ENCODE measurements around the gene TSLP. TPM values are rescaled to one million over a fixed set of nuclear protein-coding genes. Genes with fewer than 3 reads are reported as not detected.

The TSLP gene
- total and polyA plus RNA-seq, 7 donors, result 0.42 to 2.4 (median 0.95) TPM

GRCh38 chr5:111058064-111058463 lies 13.4 kb upstream of the TSLP start:
- ATAC-seq, result no peak
- Histone ChIP-seq H3K27me3 (ENCODE audit: insufficient read depth in 3 of 3, low read length in 2 of 3) (peaks cover 0 to 2% (median 2%) of the 10 kb centered on the region in 3 donors), H3K4me1 (no peaks in the 10 kb centered on the region), H3K27ac (no peak overlapping the region), H3K4me3 (no peak overlapping the region), H3K9me3 (peaks cover 12% of the 10 kb centered on the region), H3K36me3 (ENCODE audit: insufficient read depth in 1 of 2, low read depth in 1 of 2) (no peaks in the 10 kb centered on the region)
- TF ChIP-seq CTCF (IDR thresholded peaks at IDR 0.05), result no peak
- no peak for DNase-seq
- intact Hi-C loops (cut with DNase I), result no loop called here

- H3K4me1 ChIP-seq, result no peaks in the 10 kb centered on the region
- H3K27ac ChIP-seq, result no peak overlapping the region
- no peak for TF ChIP-seq CTCF (IDR thresholded peaks at IDR 0.05)
- H3K4me3 ChIP-seq, result no peak overlapping the region
- DNase-seq (no peak), ATAC-seq (no peak)
- intact Hi-C loops (cut with DNase I), result no loop called here
- H3K36me3 ChIP-seq (ENCODE audit: insufficient read depth in 1 of 2, low read depth in 1 of 2), result no peaks in the 10 kb centered on the region
- WGBS, 3 donors, result 83 to 86% (median 86%) methylated on average over 2 of the region's 2 CpGs
- peaks cover 12% of the 10 kb centered on the region for H3K9me3 ChIP-seq
- peaks cover 0 to 2% (median 2%) of the 10 kb centered on the region in 3 donors for H3K27me3 ChIP-seq (ENCODE audit: insufficient read depth in 3 of 3, low read length in 2 of 3)
Measured at GRCh38 chr5:111060169-111060568, 11.3 kb upstream of the TSLP start.

DNA sequence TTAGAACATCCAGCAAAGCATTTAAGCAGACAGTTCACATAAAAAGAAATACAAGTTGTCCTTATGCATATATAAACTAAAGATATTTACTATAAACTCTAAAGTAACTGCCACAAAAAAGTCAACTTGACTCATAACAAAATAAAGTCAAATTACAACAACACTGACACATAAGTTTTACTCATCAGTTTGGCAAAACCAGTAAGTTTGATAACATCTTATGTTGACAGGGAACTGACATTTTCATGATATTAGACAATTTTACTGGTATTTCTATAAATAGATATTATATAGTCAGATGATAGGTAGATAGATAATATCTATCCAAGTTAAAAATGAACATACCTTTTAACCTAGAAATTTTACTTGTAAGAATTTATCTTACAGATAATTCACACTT lies 9.9 kb upstream of the TSLP start:
- ATAC-seq (no peak), DNase-seq (no peak)
- TF ChIP-seq CTCF (IDR thresholded peaks at IDR 0.05), result no peak
- H3K9me3 ChIP-seq, result peaks cover 12% of the 10 kb centered on the region
- H3K4me3 ChIP-seq, result no peak overlapping the region
- no peaks in the 10 kb centered on the region for H3K4me1 ChIP-seq
- no peak overlapping the region for H3K27ac ChIP-seq
- intact Hi-C loops (cut with DNase I), result no loop called here
- peaks cover 0 to 4% (median 2%) of the 10 kb centered on the region in 3 donors for H3K27me3 ChIP-seq (ENCODE audit: insufficient read depth in 3 of 3, low read length in 2 of 3)
- no peaks in the 10 kb centered on the region for H3K36me3 ChIP-seq (ENCODE audit: insufficient read depth in 1 of 2, low read depth in 1 of 2)

- TF ChIP-seq CTCF (IDR thresholded peaks at IDR 0.05), result no peak
- H3K4me1 ChIP-seq, result no peaks in the 10 kb centered on the region
- DNase-seq (no peak), ATAC-seq (no peak)
- H3K36me3 ChIP-seq (ENCODE audit: insufficient read depth in 1 of 2, low read depth in 1 of 2), result no peaks in the 10 kb centered on the region
- no peak overlapping the region for H3K27ac ChIP-seq
- intact Hi-C loops (cut with DNase I), result no loop called here
- H3K27me3 ChIP-seq (ENCODE audit: insufficient read depth in 3 of 3, low read length in 2 of 3), result peaks cover 0 to 25% (median 0%) of the 10 kb centered on the region in 3 donors
- no peak overlapping the region for H3K4me3 ChIP-seq
- peaks cover 12% of the 10 kb centered on the region for H3K9me3 ChIP-seq
- 41 to 46% (median 44%) methylated on average over 3 of the region's 3 CpGs for WGBS, 3 donors
Measured at GRCh38 chr5:111063709-111064322, 7.7 kb upstream of the TSLP start.

Measured in psoas muscle (tissue), 8 donors.